ENCODE data around the gene COL6A2. TPM values are rescaled to one million over a fixed set of nuclear protein-coding genes. Genes with fewer than 3 reads are reported as not detected.
"Not testable (repeated sequence)": the region's sequence is repeated elsewhere in the genome, so short reads cannot be mapped to it uniquely, and the experiment has no call there.

Gene COL6A2
- total and polyA plus RNA-seq, 2 experiments from 2014 or later, result 650 to 1,939 TPM

- Histone ChIP-seq H3K9ac (no peak overlapping the region), H3K4me2 (ENCODE audit: unreplicated experiment) (no peak overlapping the region), H3K27ac (no peak overlapping the region), H2AFZ (no peak overlapping the region), H3F3A (ENCODE audit: insufficient read depth) (peaks cover 11% of the 10 kb centered on the region), H3K9me3 (ENCODE audit: low read depth) (no peaks in the 10 kb centered on the region), H3K4me1 (ENCODE audit: insufficient read depth) (peaks cover 25% of the 10 kb centered on the region), H3K27me3 (replicated peaks; ENCODE audit: insufficient read depth) (no peaks in the 10 kb centered on the region), H4K20me1 (ENCODE audit: insufficient read depth) (no peaks in the 10 kb centered on the region), H3K36me3 (ENCODE audit: low read depth) (no peaks in the 10 kb centered on the region), H3K79me2 (ENCODE audit: insufficient read depth) (no peaks in the 10 kb centered on the region), H3K9me2 (ENCODE audit: insufficient read depth) (no peaks in the 10 kb centered on the region), H3K4me3 (no peak overlapping the region)
- no peak for DNase-seq
- in situ Hi-C loops (cut with MboI), result no loop called here
- WGBS, 2 experiments (ENCODE audit: low coverage in 1 of 2, low lambda C conversion rate in 2 of 2, missing lambda C conversion rate in 2 of 2), result 74 to 76% methylated on average over 11 to 14 of the region's 14 CpGs
- TF ChIP-seq EZH2 (IDR thresholded peaks at IDR 0.05; ENCODE audit: insufficient read depth, poor library complexity, severe bottlenecking) (no peak), EZH2phosphoT487 (IDR thresholded peaks at IDR 0.05; ENCODE audit: insufficient read depth, low read depth) (no peak)
These were observed 29.3 kb upstream of the COL6A2 start for GRCh38 chr21:46068516-46069079.

- H3K4me2 ChIP-seq (ENCODE audit: unreplicated experiment), result no peak overlapping the region
- H4K20me1 ChIP-seq (ENCODE audit: insufficient read depth), result no peaks in the 10 kb centered on the region
- H3K4me1 ChIP-seq (ENCODE audit: insufficient read depth), result peaks cover 25% of the 10 kb centered on the region
- no peaks in the 10 kb centered on the region for H3K9me2 ChIP-seq (ENCODE audit: insufficient read depth)
- no peak overlapping the region for H3K9ac ChIP-seq
- peaks cover 11% of the 10 kb centered on the region for H3F3A ChIP-seq (ENCODE audit: insufficient read depth)
- no peaks in the 10 kb centered on the region for H3K27me3 ChIP-seq (replicated peaks; ENCODE audit: insufficient read depth)
- H2AFZ ChIP-seq, result no peak overlapping the region
- no peak overlapping the region for H3K4me3 ChIP-seq
- H3K27ac ChIP-seq, result no peak overlapping the region
- no peak for DNase-seq
- H3K9me3 ChIP-seq (ENCODE audit: low read depth), result no peaks in the 10 kb centered on the region
- H3K36me3 ChIP-seq (ENCODE audit: low read depth), result no peaks in the 10 kb centered on the region
- 79 to 84% methylated on average over 12 to 13 of the region's 13 CpGs for WGBS, 2 experiments (ENCODE audit: low coverage in 1 of 2, low lambda C conversion rate in 2 of 2, missing lambda C conversion rate in 2 of 2)
- TF ChIP-seq EZH2phosphoT487 (IDR thresholded peaks at IDR 0.05; ENCODE audit: insufficient read depth, low read depth), result no peak
- no peak for TF ChIP-seq EZH2 (IDR thresholded peaks at IDR 0.05; ENCODE audit: insufficient read depth, poor library complexity, severe bottlenecking)
- in situ Hi-C loops (cut with MboI), result no loop called here
- no peaks in the 10 kb centered on the region for H3K79me2 ChIP-seq (ENCODE audit: insufficient read depth)
These were observed 28.7 kb upstream of the COL6A2 start for GRCh38 chr21:46069166-46069565.

- no peaks in the 10 kb centered on the region for H3K79me2 ChIP-seq (ENCODE audit: insufficient read depth)
- 85% methylated on average over 21 of the region's 21 CpGs for WGBS, 2 experiments (ENCODE audit: low coverage in 1 of 2, low lambda C conversion rate in 2 of 2, missing lambda C conversion rate in 2 of 2)
- H3K4me1 ChIP-seq (ENCODE audit: insufficient read depth), result peaks cover 25% of the 10 kb centered on the region
- no peaks in the 10 kb centered on the region for H3K36me3 ChIP-seq (ENCODE audit: low read depth)
- no peak overlapping the region for H3K4me3 ChIP-seq
- TF ChIP-seq EZH2 (IDR thresholded peaks at IDR 0.05; ENCODE audit: insufficient read depth, poor library complexity, severe bottlenecking) (no peak), EZH2phosphoT487 (IDR thresholded peaks at IDR 0.05; ENCODE audit: insufficient read depth, low read depth) (no peak)
- peaks cover 11% of the 10 kb centered on the region for H3F3A ChIP-seq (ENCODE audit: insufficient read depth)
- H3K9ac ChIP-seq, result no peak overlapping the region
- H4K20me1 ChIP-seq (ENCODE audit: insufficient read depth), result no peaks in the 10 kb centered on the region
- H3K9me3 ChIP-seq (ENCODE audit: low read depth), result no peaks in the 10 kb centered on the region
- no peak overlapping the region for H3K4me2 ChIP-seq (ENCODE audit: unreplicated experiment)
- no peaks in the 10 kb centered on the region for H3K27me3 ChIP-seq (replicated peaks; ENCODE audit: insufficient read depth)
- H3K27ac ChIP-seq, result no peak overlapping the region
- H2AFZ ChIP-seq, result no peak overlapping the region
- no peak for DNase-seq
- in situ Hi-C loops (cut with MboI), result no loop called here
- no peaks in the 10 kb centered on the region for H3K9me2 ChIP-seq (ENCODE audit: insufficient read depth)
These were observed 28.1 kb upstream of the COL6A2 start for GRCh38 chr21:46069719-46070279.

GRCh38 chr21:46071082-46071481 is 26.8 kb upstream of the COL6A2 start:
- Histone ChIP-seq H3K4me3 (no peak overlapping the region), H3K27me3 (replicated peaks; ENCODE audit: insufficient read depth) (no peaks in the 10 kb centered on the region), H3F3A (ENCODE audit: insufficient read depth) (peaks cover 13% of the 10 kb centered on the region), H2AFZ (no peak overlapping the region), H3K9me2 (ENCODE audit: insufficient read depth) (no peaks in the 10 kb centered on the region), H3K27ac (no peak overlapping the region), H3K9me3 (ENCODE audit: low read depth) (no peaks in the 10 kb centered on the region), H3K36me3 (ENCODE audit: low read depth) (no peaks in the 10 kb centered on the region), H3K79me2 (ENCODE audit: insufficient read depth) (no peaks in the 10 kb centered on the region), H4K20me1 (ENCODE audit: insufficient read depth) (no peaks in the 10 kb centered on the region), H3K9ac (no peak overlapping the region), H3K4me2 (ENCODE audit: unreplicated experiment) (no peak overlapping the region), H3K4me1 (ENCODE audit: insufficient read depth) (peaks cover 12% of the 10 kb centered on the region)
- WGBS, 2 experiments (ENCODE audit: low coverage in 1 of 2, low lambda C conversion rate in 2 of 2, missing lambda C conversion rate in 2 of 2), result 91 to 94% methylated on average over 13 of the region's 13 CpGs
- in situ Hi-C loops (cut with MboI), result no loop called here
- DNase-seq, result no peak
- TF ChIP-seq EZH2phosphoT487 (IDR thresholded peaks at IDR 0.05; ENCODE audit: insufficient read depth, low read depth), result no peak
- no peak for TF ChIP-seq EZH2 (IDR thresholded peaks at IDR 0.05; ENCODE audit: insufficient read depth, poor library complexity, severe bottlenecking)

- H3K9me3 ChIP-seq (ENCODE audit: low read depth); H3K4me2 ChIP-seq (ENCODE audit: unreplicated experiment); H3K27ac ChIP-seq; H4K20me1 ChIP-seq (ENCODE audit: insufficient read depth); H3K36me3 ChIP-seq (ENCODE audit: low read depth); H3K27me3 ChIP-seq (replicated peaks; ENCODE audit: insufficient read depth); in situ Hi-C loops (cut with MboI); H3K4me3 ChIP-seq; DNase-seq; H3K9me2 ChIP-seq (ENCODE audit: insufficient read depth); H3K9ac ChIP-seq; H3K79me2 ChIP-seq (ENCODE audit: insufficient read depth); H2AFZ ChIP-seq: not testable (repeated sequence)
- Histone ChIP-seq H3F3A (ENCODE audit: insufficient read depth) (peaks cover 20% of the 10 kb centered on the region), H3K4me1 (ENCODE audit: insufficient read depth) (peaks cover 35% of the 10 kb centered on the region)
- WGBS, 2 experiments (ENCODE audit: low coverage in 1 of 2, low lambda C conversion rate in 2 of 2, missing lambda C conversion rate in 2 of 2), result 90 to 91% methylated on average over 8 of the region's 8 CpGs
These were observed 21.2 kb upstream of the COL6A2 start for GRCh38 chr21:46076724-46077123.

Measured in GM23248 (cell line).